PC-9 (cell line): Measurements from ENCODE around the gene C2orf76.

Experiments
- EZH2 ChIP-seq: fragments of 200-600 bp; sonication (generic); IDR thresholded peaks from 2 replicates; pipeline ENCODE4 v1.8.0; 2017; ENCODE audit warnings: antibody characterized with exemption, low read depth
- TF ChIP-seq, protein P1 (sequence below): fragments of 200-600 bp; sonication (generic); conservative IDR thresholded peaks from 2 replicates; pipeline ENCODE4 v1.6.1; 2017; ENCODE audit warnings: mixed run types, antibody characterized with exemption, mild to moderate bottlenecking, moderate library complexity

DNA sequence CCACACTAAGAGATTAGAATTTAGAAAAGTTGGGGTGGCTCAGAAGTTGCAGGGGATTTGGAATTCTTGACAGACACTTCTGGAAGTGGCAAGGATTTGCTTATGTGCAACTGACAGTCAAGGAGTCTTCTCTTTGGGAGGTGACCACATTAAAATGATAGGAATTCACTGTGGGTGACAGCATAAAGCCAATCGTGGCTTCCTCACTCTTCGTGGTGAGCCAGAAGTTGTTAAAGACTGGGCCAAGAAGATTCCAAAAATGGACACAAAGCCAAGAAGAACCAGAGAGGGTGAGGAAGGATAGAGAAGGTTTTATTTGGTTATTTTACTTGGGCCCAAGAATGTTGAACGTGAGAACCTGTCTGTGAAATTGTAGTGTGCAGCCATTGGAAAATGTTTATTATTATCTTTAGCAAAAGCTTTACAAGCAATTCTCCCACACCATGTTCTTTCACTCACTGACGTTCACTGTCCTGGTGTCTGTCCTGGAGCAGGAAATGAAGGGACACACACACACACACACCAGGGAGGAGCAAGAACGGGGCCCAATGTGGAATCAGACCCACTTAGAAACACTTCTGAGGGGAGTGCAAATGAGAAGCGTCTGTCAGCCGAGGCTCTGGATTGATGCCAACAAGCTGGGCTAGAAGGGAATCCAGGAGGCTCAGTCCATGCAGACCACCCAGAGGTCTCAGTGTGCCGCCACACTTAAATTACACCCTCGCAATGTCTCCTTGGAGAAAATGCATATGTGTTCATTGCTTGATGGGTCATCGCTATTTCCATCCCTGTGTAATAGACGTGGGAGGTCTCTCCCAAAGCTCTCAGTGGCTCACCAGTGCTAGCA lies 105.8 kb downstream of the C2orf76 start:
- TF ChIP-seq, protein P1, sequence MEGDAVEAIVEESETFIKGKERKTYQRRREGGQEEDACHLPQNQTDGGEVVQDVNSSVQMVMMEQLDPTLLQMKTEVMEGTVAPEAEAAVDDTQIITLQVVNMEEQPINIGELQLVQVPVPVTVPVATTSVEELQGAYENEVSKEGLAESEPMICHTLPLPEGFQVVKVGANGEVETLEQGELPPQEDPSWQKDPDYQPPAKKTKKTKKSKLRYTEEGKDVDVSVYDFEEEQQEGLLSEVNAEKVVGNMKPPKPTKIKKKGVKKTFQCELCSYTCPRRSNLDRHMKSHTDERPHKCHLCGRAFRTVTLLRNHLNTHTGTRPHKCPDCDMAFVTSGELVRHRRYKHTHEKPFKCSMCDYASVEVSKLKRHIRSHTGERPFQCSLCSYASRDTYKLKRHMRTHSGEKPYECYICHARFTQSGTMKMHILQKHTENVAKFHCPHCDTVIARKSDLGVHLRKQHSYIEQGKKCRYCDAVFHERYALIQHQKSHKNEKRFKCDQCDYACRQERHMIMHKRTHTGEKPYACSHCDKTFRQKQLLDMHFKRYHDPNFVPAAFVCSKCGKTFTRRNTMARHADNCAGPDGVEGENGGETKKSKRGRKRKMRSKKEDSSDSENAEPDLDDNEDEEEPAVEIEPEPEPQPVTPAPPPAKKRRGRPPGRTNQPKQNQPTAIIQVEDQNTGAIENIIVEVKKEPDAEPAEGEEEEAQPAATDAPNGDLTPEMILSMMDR: no peak
- TF ChIP-seq EZH2: no peak
